Skeletal muscle cell (primary cell): ENCODE results near the gene NFAT5.
A peak's percentile ranks its signal among the peaks of the same experiment; 100 is the strongest.
"Not testable (repeated sequence)": the region's sequence is repeated elsewhere in the genome, so short reads cannot be mapped to it uniquely, and the experiment has no call there.

Experiments
- DNase-seq: peaks from one replicate; pipeline ENCODE4 v3.0.0-alpha.2; 2010; ENCODE audit warnings: low read depth
- H3K4me3 ChIP-seq: 2 replicates; pipeline ENCODE4 v1.5.1; 2011; ENCODE audit warnings: low read depth, mild to moderate bottlenecking, control low read depth, low read length, moderate library complexity

Gene NFAT5, protein sequence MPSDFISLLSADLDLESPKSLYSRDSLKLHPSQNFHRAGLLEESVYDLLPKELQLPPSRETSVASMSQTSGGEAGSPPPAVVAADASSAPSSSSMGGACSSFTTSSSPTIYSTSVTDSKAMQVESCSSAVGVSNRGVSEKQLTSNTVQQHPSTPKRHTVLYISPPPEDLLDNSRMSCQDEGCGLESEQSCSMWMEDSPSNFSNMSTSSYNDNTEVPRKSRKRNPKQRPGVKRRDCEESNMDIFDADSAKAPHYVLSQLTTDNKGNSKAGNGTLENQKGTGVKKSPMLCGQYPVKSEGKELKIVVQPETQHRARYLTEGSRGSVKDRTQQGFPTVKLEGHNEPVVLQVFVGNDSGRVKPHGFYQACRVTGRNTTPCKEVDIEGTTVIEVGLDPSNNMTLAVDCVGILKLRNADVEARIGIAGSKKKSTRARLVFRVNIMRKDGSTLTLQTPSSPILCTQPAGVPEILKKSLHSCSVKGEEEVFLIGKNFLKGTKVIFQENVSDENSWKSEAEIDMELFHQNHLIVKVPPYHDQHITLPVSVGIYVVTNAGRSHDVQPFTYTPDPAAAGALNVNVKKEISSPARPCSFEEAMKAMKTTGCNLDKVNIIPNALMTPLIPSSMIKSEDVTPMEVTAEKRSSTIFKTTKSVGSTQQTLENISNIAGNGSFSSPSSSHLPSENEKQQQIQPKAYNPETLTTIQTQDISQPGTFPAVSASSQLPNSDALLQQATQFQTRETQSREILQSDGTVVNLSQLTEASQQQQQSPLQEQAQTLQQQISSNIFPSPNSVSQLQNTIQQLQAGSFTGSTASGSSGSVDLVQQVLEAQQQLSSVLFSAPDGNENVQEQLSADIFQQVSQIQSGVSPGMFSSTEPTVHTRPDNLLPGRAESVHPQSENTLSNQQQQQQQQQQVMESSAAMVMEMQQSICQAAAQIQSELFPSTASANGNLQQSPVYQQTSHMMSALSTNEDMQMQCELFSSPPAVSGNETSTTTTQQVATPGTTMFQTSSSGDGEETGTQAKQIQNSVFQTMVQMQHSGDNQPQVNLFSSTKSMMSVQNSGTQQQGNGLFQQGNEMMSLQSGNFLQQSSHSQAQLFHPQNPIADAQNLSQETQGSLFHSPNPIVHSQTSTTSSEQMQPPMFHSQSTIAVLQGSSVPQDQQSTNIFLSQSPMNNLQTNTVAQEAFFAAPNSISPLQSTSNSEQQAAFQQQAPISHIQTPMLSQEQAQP (N-terminal part only)

DNA sequence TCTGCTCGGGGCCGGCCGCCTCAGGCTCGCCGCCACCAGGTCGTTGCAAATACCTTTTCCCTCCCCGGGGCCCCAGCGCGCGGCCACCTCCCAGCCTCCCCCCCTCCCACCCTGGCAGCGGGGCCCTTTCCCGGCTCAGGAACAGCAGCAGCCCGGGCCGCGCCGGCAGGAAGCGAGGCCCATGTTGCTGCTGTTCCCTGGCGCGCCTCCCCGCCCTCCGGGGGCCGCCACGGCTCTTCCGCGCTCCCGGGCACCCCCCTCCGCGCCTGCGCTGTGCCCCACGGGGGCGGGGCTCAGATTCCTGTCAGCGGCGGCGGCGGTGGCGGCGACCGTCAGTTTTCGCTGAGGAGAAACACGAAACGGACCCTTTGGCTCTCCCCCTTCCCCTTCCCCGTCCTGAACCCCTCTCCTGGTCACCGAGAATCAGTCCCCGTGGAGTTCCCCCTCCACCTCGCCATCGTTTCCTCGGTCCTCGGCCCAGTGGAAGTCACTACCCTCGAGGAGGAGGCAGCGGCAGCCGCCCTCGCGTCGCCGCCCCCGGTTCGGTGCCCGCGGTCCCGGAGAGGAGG, at the start of gene NFAT5:
NFAT5 (plus strand) TSS at position 296 of the 569 bp plus-strand sequence. CDS start 336 bp downstream, outside the sequence.
- peak within 1 kb of the TSS; percentile 82 for H3K4me3 ChIP-seq
- DNase-seq: peak; percentile 41

GRCh38 chr16:69517914-69518313, 47.9 kb upstream of the NFAT5 start:
- not testable (repeated sequence) for H3K4me3 ChIP-seq, DNase-seq

DNA sequence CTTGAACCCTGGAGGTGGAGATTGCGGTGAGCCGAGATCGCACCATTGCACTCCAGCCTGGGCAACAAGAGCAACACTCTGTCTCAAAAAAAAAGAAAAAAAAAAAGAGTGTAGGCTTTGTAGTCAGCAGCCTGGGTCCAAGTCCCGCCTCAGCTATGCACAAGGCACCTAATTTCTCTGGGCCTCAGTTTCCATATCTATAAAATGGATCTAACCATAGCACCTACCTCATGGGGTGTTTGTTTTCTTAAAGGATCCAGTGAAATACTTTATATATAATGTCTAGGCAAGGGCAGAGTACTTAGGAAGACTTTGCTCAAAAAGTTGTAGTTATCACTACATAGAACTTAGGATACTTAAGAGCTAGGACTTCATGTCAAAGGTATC, 45.4 kb upstream of the NFAT5 start:
- no peak overlapping the region for H3K4me3 ChIP-seq
- DNase-seq: no peak

- H3K4me3 ChIP-seq: no peak overlapping the region
- no peak for DNase-seq
These were observed 44.8 kb upstream of the NFAT5 start for GRCh38 chr16:69520800-69521602.

GRCh38 chr16:69522041-69522578, 43.7 kb upstream of the NFAT5 start:
- H3K4me3 ChIP-seq: no peak overlapping the region

GRCh38 chr16:69522732-69523404, 42.9 kb upstream of the NFAT5 start:
- no peak overlapping the region for H3K4me3 ChIP-seq
- DNase-seq: no peak

More at GRCh38 chr16:69522041-69522578, 43.7 kb upstream of the NFAT5 start:
- DNase-seq: no peak

DNA sequence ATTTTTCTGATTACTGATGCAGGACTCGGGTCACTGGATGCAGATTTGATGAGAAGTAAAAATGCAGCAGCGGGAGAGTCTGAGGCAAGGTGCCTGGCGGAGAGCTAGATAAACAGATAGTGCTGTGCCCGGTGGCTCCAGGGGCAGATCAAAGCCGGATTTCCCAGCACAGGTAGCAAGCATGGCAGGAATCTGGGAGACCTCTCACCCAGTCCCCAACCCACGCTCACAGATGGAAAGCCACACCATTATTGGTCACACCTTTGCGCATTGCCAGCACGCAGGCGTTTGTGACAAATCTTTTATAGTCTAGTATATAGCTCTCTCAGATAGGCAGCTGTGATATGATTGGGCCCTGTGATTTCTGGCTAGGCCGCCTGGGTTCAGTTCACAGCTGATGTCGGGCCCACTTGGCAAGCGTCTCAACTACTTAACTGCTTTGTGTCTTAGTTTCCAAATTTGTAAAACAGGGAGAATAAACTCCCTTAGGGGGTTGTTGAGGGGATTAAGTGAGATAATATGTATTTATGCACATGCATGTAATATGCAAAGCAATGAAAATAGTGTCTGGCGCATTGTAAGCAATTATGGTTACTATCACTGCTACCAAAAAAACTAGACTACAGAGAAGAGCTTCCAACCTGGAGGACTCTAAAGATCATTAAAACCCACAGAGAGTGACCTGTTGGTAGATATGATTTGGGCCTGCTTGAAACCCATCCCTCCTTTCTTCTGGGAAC, 42.0 kb upstream of the NFAT5 start:
- H3K4me3 ChIP-seq: no peak overlapping the region
- no peak for DNase-seq

DNA sequence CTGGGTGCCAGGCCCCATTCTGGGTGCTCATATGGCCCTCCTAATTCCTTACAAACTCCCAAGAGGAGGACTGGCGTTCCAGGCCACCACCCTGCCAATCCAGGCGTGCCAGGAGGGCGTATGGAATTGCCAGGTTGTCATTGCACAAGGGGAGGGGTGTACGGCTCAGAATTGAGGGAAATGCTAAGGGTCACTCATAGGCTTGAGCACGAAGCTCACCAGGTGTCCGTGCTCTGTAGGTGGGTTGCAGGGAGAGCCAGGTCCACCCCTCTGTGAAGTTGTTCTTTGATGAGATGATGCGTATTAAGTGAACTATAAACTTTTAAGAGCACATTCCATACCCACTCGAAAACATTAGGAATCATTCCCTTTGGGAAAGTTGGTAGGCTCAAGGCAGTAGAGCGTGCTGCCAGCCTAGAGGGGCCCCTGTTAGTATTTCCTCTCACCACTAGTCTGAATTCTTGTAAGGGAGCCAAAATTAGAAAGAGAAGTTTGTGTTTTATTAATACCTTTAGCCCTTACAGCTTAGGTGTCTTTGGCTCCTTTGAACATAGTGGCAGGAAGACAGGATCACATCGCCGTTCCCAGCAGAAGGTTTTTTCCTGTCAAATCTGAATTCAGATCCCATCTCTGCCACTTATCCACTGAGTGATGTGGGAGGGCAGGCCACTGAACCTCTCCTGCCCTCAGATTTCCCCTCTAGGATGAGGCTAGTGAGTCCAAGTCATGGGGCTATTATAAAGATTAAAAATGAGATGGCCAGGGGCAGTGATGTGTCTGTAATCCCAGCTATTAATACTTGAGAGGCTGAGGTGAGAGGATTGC, 38.7 kb upstream of the NFAT5 start:
- H3K4me3 ChIP-seq: no peak overlapping the region
- DNase-seq: no peak

DNA sequence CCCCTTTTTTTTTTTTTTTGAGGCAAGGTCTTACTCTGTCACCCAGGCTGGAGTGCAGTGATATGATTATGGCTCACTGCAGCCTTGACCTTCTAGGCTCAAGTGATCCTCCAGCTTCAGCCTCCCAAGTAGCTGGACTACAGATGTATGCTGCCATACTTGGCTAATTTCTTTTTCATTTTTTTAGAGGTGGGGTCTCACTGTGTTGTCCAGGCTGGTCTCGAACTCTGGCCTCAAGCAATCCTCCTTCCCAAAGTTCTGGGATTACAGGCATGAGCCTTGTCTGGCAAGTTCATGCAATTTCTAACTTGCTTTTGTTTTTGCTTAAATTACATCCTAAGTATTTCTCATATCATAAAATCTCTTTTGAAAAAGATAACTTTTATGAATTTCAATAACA, 33.8 kb upstream of the NFAT5 start:
- no peak for DNase-seq
- H3K4me3 ChIP-seq: no peak overlapping the region

GRCh38 chr16:69532641-69533455, 32.9 kb upstream of the NFAT5 start:
- H3K4me3 ChIP-seq: no peak overlapping the region
- DNase-seq: no peak

DNA sequence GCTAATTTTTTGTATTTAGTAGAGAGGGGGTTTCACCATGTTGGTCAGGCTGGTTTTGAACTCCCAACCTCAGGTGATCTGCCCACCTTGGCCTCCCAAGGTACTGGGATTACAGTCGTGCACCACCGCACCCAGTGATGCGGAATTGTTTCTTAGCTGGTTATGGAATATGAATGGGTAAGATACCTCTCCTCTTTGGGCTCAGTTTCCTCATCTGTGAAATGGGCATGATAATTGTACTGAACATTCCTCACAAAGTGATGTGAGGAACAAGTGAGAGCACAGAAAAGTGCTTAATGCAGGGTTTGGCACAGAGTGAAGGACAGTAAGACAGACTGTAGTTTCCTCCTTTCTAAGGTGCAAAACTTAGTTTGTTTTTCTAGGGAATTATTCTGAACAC, 31.0 kb upstream of the NFAT5 start:
- DNase-seq: no peak
- H3K4me3 ChIP-seq: no peak overlapping the region

GRCh38 chr16:69535123-69536050, 30.4 kb upstream of the NFAT5 start:
- DNase-seq: no peak
- H3K4me3 ChIP-seq: no peak overlapping the region

DNA sequence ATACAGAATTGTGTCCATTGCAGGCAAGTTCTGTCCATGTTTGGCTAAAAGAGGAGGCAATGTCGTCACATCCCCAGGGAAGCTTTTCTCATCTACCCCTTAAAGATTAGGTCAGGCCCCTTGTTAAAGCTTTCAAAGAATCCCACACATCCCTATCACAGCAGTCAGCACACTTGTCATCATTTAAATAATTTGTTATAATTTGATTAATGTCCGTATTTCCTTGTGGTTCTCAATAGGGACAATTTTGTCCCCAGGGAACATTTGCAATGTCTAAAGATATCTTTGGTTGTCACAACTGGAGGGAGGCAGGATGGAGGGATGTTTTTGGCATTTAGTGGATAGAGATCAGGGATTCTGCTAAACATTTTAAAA, 28.1 kb upstream of the NFAT5 start:
- no peak overlapping the region for H3K4me3 ChIP-seq
- DNase-seq: no peak

DNA sequence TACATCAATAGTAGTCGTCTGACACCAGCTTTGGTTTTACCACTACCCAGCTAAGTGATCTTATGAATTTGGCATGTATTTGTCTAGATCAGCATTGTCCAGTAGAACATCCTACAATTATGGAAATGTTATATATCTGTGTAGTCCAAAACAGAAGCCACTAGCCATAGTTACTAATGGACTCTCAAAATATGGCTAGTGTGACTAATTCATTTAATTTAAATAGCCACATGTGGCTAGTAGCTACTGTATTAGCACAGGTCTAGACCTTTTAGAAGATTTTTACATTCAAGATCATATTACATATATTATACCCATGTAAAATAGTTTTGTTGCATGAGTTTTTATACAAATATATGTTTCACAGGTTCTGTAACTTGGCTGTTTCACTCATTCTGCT, 27.0 kb upstream of the NFAT5 start:
- no peak for DNase-seq
- no peak overlapping the region for H3K4me3 ChIP-seq

DNA sequence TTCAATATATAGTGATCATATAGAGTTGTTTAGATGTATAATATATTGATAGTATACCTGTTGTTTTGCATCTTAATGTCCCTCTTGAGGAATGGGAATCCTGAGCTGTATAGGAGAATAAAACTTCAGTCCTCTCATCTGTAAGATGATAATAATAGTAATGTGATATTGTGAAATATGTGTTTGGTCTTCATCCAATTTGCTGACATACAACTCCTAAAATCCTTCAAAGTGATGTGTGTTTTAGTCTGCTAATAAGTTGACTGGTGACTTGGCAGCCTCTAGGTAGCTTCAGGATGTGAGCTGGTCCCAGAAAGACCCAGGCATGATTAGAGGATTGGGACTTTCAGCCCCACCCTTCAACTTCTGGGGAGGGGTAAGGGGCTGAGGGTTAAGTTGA, 22.8 kb upstream of the NFAT5 start:
- H3K4me3 ChIP-seq: no peak overlapping the region
- DNase-seq: no peak
